Neural cell (in vitro differentiated cells): ENCODE data around the gene RNF213. TPM values are rescaled to one million over a fixed set of nuclear protein-coding genes. Genes with fewer than 3 reads are reported as not detected.
A peak's percentile ranks its signal among the peaks of the same experiment; 100 is the strongest.

Source experiments
- H2AFZ ChIP-seq: fragments of 200-600, 300-800 bp; sonication (generic), shearing (Covaris generic); 2 replicates; pipeline ENCODE4 v1.6.0; 2014; ENCODE audit warnings: low read depth, mild to moderate bottlenecking, antibody characterized with exemption, low read length, moderate library complexity
- H3F3A ChIP-seq: fragments of 200-600 bp; shearing (Covaris generic); 2 replicates; pipeline ENCODE4 v1.6.1; 2016; ENCODE audit warnings: mild to moderate bottlenecking, moderate library complexity, mixed read lengths, antibody characterized with exemption, low read length; ENCODE audit not compliant: insufficient read depth, poor library complexity, severe bottlenecking
- H3K27ac ChIP-seq: fragments of 200-600, 300-800 bp; sonication (generic), shearing (Covaris generic); 2 replicates; pipeline ENCODE4 v1.5.1; 2014; ENCODE audit warnings: mild to moderate bottlenecking, low read length, moderate library complexity
- H3K27me3 ChIP-seq: fragments of 300-800, 200-600 bp; sonication (generic), shearing (Covaris generic); 2 replicates; pipeline ENCODE4 v1.6.0; 2014; ENCODE audit warnings: mild to moderate bottlenecking, low read depth, low read length, moderate library complexity; ENCODE audit not compliant: insufficient read depth
- H3K36me3 ChIP-seq: fragments of 300-800, 200-600 bp; sonication (generic), shearing (Covaris generic); 2 replicates; pipeline ENCODE4 v1.5.1; 2014; ENCODE audit warnings: mild to moderate bottlenecking, antibody characterized with exemption, low read length, moderate library complexity; ENCODE audit not compliant: insufficient read depth
- H3K4me2 ChIP-seq: fragments of 300-800, 200-600 bp; sonication (generic), shearing (Covaris generic); 2 replicates; pipeline ENCODE4 v1.6.0; 2014; ENCODE audit warnings: mild to moderate bottlenecking, low read length
- H3K4me3 ChIP-seq: fragments of 300-800, 200-600 bp; sonication (generic), shearing (Covaris generic); 2 replicates; pipeline ENCODE4 v1.5.1; 2014; ENCODE audit warnings: mild to moderate bottlenecking, low read length, moderate library complexity
- H3K79me2 ChIP-seq: fragments of 200-600 bp; shearing (Covaris generic); replicated peaks from 2 replicates; pipeline ENCODE4 v1.6.0; 2014; ENCODE audit warnings: mild to moderate bottlenecking, low read length, moderate library complexity; ENCODE audit not compliant: insufficient read depth
- H3K9ac ChIP-seq: fragments of 300-800, 200-600 bp; sonication (generic), shearing (Covaris generic); 2 replicates; pipeline ENCODE4 v1.6.1; 2016; ENCODE audit warnings: mild to moderate bottlenecking, low read length, mixed read lengths
- H3K9me2 ChIP-seq: fragments of 200-600 bp; shearing (Covaris generic); 2 replicates; pipeline ENCODE4 v1.6.1; 2016; ENCODE audit warnings: mild to moderate bottlenecking, low read length, mixed read lengths; ENCODE audit not compliant: insufficient read depth
- H3K9me3 ChIP-seq: fragments of 200-600, 300-800 bp; sonication (generic), shearing (Covaris generic); 2 replicates; pipeline ENCODE4 v1.6.1; 2016; ENCODE audit warnings: mild to moderate bottlenecking, mixed run types, low read length, moderate library complexity, mixed read lengths
- H4K20me1 ChIP-seq: fragments of 200-600 bp; shearing (Covaris generic); 2 replicates; pipeline ENCODE4 v1.6.1; 2016; ENCODE audit warnings: mild to moderate bottlenecking, mixed run types; ENCODE audit not compliant: insufficient read depth
- EP300 ChIP-seq: fragments of 450-650 bp; conservative IDR thresholded peaks from 2 replicates; pipeline ENCODE4 v1.6.1; 2014; ENCODE audit warnings: antibody characterized with exemption, mild to moderate bottlenecking, moderate library complexity; ENCODE audit not compliant: poor library complexity, severe bottlenecking
- EZH2 ChIP-seq: fragments of 200-600, 300-800 bp; shearing (Covaris generic), sonication (generic); IDR thresholded peaks from 2 replicates; pipeline ENCODE4 v1.6.1; 2014; ENCODE audit warnings: antibody characterized with exemption, low read length, borderline replicate concordance, mild to moderate bottlenecking; ENCODE audit not compliant: insufficient read depth, poor library complexity, severe bottlenecking
- MXI1 ChIP-seq: fragments of 450-650 bp; conservative IDR thresholded peaks from 2 replicates; pipeline ENCODE4 v1.6.1; 2014; ENCODE audit warnings: antibody characterized with exemption, mild to moderate bottlenecking; ENCODE audit not compliant: poor library complexity, severe bottlenecking
- POLR2AphosphoS5 ChIP-seq: IDR thresholded peaks from 2 replicates; pipeline ENCODE4 v1.6.1; 2012
- RAD21 ChIP-seq: fragments of 450-650 bp; conservative IDR thresholded peaks from 2 replicates; pipeline ENCODE4 v1.6.1; 2014; ENCODE audit warnings: antibody characterized with exemption, mild to moderate bottlenecking, moderate library complexity
- SMC3 ChIP-seq: fragments of 450-650 bp; conservative IDR thresholded peaks from 2 replicates; pipeline ENCODE4 v1.6.1; 2014; ENCODE audit warnings: antibody characterized with exemption, mild to moderate bottlenecking, moderate library complexity; ENCODE audit not compliant: poor library complexity
- TAF1 ChIP-seq: IDR thresholded peaks from 2 replicates; pipeline ENCODE4 v1.6.1; 2012; ENCODE audit warnings: low read depth
- polyA plus RNA-seq: library from polyadenylated mRNA; depleted of rRNA; stranded (reverse); fragments of >200 nt; gene quantifications from 2 replicates; pipeline ENCODE4 v1.2.3, GENCODE V29; 2014
- TF ChIP-seq, protein P1 (sequence below): fragments of 450-650 bp; IDR thresholded peaks from 2 replicates; pipeline ENCODE4 v1.5.1; 2014; ENCODE audit warnings: antibody characterized with exemption, mild to moderate bottlenecking, moderate library complexity; ENCODE audit not compliant: poor library complexity, severe bottlenecking
- TF ChIP-seq, protein P2 (sequence below): IDR thresholded peaks from 2 replicates; pipeline ENCODE4 v1.6.1; 2012; ENCODE audit warnings: borderline replicate concordance

Gene RNF213
- polyA plus RNA-seq, 1 donor from 2014 or later = 1.5 TPM

DNA sequence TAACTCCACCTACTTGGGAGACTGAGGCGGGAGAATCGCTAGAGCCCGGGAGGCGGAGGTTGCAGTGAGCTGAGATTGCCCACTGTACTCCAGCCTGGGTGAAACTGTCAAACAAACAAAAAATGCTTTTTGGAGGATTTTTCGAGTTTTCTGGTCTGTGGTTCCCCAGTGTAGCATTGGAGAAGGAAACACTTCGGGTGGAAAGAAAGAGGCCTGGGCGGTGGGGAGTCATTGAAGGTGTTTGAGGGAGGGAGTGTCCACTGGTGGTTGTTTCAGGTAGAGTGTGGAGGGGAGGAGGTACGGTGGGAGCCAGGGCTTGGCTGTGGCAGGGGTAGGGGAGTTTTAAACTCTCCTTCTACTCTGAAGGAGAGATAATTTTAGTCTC, 1.2 kb downstream of the RNF213 start:
- H3K9me2 ChIP-seq = no peaks in the 10 kb centered on the region
- no peaks in the 10 kb centered on the region for H3K27me3 ChIP-seq
- H3F3A ChIP-seq = no peaks in the 10 kb centered on the region
- H3K4me2 ChIP-seq = no peak overlapping the region
- no peaks in the 10 kb centered on the region for H4K20me1 ChIP-seq
- TF ChIP-seq MXI1 = no peak
- no peak for TF ChIP-seq RAD21
- TF ChIP-seq, protein P1, sequence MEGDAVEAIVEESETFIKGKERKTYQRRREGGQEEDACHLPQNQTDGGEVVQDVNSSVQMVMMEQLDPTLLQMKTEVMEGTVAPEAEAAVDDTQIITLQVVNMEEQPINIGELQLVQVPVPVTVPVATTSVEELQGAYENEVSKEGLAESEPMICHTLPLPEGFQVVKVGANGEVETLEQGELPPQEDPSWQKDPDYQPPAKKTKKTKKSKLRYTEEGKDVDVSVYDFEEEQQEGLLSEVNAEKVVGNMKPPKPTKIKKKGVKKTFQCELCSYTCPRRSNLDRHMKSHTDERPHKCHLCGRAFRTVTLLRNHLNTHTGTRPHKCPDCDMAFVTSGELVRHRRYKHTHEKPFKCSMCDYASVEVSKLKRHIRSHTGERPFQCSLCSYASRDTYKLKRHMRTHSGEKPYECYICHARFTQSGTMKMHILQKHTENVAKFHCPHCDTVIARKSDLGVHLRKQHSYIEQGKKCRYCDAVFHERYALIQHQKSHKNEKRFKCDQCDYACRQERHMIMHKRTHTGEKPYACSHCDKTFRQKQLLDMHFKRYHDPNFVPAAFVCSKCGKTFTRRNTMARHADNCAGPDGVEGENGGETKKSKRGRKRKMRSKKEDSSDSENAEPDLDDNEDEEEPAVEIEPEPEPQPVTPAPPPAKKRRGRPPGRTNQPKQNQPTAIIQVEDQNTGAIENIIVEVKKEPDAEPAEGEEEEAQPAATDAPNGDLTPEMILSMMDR = no peak
- TF ChIP-seq EZH2 = no peak
- TF ChIP-seq POLR2AphosphoS5 = no peak
- TF ChIP-seq SMC3 = no peak
- TF ChIP-seq, protein P2, sequence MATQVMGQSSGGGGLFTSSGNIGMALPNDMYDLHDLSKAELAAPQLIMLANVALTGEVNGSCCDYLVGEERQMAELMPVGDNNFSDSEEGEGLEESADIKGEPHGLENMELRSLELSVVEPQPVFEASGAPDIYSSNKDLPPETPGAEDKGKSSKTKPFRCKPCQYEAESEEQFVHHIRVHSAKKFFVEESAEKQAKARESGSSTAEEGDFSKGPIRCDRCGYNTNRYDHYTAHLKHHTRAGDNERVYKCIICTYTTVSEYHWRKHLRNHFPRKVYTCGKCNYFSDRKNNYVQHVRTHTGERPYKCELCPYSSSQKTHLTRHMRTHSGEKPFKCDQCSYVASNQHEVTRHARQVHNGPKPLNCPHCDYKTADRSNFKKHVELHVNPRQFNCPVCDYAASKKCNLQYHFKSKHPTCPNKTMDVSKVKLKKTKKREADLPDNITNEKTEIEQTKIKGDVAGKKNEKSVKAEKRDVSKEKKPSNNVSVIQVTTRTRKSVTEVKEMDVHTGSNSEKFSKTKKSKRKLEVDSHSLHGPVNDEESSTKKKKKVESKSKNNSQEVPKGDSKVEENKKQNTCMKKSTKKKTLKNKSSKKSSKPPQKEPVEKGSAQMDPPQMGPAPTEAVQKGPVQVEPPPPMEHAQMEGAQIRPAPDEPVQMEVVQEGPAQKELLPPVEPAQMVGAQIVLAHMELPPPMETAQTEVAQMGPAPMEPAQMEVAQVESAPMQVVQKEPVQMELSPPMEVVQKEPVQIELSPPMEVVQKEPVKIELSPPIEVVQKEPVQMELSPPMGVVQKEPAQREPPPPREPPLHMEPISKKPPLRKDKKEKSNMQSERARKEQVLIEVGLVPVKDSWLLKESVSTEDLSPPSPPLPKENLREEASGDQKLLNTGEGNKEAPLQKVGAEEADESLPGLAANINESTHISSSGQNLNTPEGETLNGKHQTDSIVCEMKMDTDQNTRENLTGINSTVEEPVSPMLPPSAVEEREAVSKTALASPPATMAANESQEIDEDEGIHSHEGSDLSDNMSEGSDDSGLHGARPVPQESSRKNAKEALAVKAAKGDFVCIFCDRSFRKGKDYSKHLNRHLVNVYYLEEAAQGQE = no peak
- TF ChIP-seq TAF1 = no peak
- no peaks in the 10 kb centered on the region for H3K9me3 ChIP-seq
- no peak overlapping the region for H3K9ac ChIP-seq
- H3K27ac ChIP-seq = no peak overlapping the region
- H3K4me3 ChIP-seq = peak overlapping the region; percentile 80
- H3K79me2 ChIP-seq = no peaks in the 10 kb centered on the region
- H3K36me3 ChIP-seq = no peaks in the 10 kb centered on the region
- no peak overlapping the region for H2AFZ ChIP-seq

DNA sequence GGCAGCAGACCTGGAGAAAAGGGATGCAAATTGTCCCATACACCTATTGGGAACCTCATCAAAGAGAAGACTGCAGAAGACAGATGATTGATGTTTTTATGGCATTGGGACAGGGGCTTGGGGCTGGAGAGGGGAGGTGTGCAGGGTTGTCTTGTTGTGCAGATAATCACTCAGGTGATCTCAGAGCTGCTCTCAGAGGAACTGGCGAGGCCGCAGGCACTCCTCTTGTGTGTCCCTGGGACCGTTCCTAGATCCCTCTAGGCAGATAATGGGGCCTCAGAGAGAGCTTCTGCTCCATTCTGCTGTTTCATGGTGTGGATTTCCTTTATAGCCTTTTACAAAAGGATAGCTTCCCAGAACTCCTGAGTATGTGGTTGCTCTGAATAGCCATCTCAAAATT, 1.6 kb downstream of the RNF213 start:
- Histone ChIP-seq H3K9ac (no peak overlapping the region), H3K27ac (no peak overlapping the region), H3K4me2 (no peak overlapping the region), H3F3A (no peaks in the 10 kb centered on the region), H3K9me3 (no peaks in the 10 kb centered on the region), H3K27me3 (no peaks in the 10 kb centered on the region), H3K79me2 (no peaks in the 10 kb centered on the region), H4K20me1 (no peaks in the 10 kb centered on the region), H2AFZ (no peak overlapping the region), H3K4me3 (no peak overlapping the region), H3K9me2 (no peaks in the 10 kb centered on the region), H3K36me3 (no peaks in the 10 kb centered on the region)
- TF ChIP-seq, protein P1 = no peak
- TF ChIP-seq EP300 = no peak
- TF ChIP-seq SMC3 = no peak
- TF ChIP-seq POLR2AphosphoS5 = no peak
- no peak for TF ChIP-seq RAD21
- no peak for TF ChIP-seq MXI1
- TF ChIP-seq TAF1 = no peak
- TF ChIP-seq EZH2 = no peak
- TF ChIP-seq, protein P2 = no peak
